ENCODE results near the gene BPIFA3. TPM values are rescaled to one million over a fixed set of nuclear protein-coding genes. Genes with fewer than 3 reads are reported as not detected.

The BPIFA3 gene
- total RNA-seq, 4 donors from 2014 or later = not detected

GRCh38 chr20:33235696-33236095 lies 18.5 kb downstream of the BPIFA3 start, which contains the start of gene BPIFA1:
BPIFA1 (plus strand) TSS chr20:33235996; CDS start chr20:33237712, 1,716 bp downstream.
- TF ChIP-seq CTCF (IDR thresholded peaks at IDR 0.05; ENCODE audit: low read depth) = no peak

- TF ChIP-seq CTCF (IDR thresholded peaks at IDR 0.05; ENCODE audit: low read depth) = no peak
Measured at GRCh38 chr20:33236351-33236750, 19.2 kb downstream of the BPIFA3 start.

- no peak for TF ChIP-seq CTCF (IDR thresholded peaks at IDR 0.05; ENCODE audit: low read depth)
Measured at GRCh38 chr20:33237989-33238388, 20.8 kb downstream of the BPIFA3 start.

- TF ChIP-seq CTCF (IDR thresholded peaks at IDR 0.05; ENCODE audit: low read depth) = no peak
Measured at GRCh38 chr20:33239418-33239817, 22.3 kb downstream of the BPIFA3 start.

- TF ChIP-seq CTCF (IDR thresholded peaks at IDR 0.05; ENCODE audit: low read depth) = no peak
Measured at GRCh38 chr20:33239979-33240736, 23.0 kb downstream of the BPIFA3 start.

- TF ChIP-seq CTCF (IDR thresholded peaks at IDR 0.05; ENCODE audit: low read depth) = no peak
Measured at GRCh38 chr20:33240923-33241322, 23.8 kb downstream of the BPIFA3 start.

- TF ChIP-seq CTCF (IDR thresholded peaks at IDR 0.05; ENCODE audit: low read depth) = no peak
Measured at GRCh38 chr20:33242319-33243100, 25.4 kb downstream of the BPIFA3 start.

All from subcutaneous adipose tissue (tissue), 4 donors.